Erythroblast (primary cell): ENCODE measurements around the gene ADARB2.

Experiments
- GATA1 ChIP-seq: IDR thresholded peaks from 2 replicates; pipeline ENCODE4 v1.6.1; 2011; ENCODE audit warnings: low read depth, mild to moderate bottlenecking, control low read depth, low read length, moderate library complexity
- POLR2A ChIP-seq: IDR thresholded peaks from 2 replicates; pipeline ENCODE4 v1.6.1; 2011; ENCODE audit warnings: mild to moderate bottlenecking, low read length

- no peak for TF ChIP-seq POLR2A
- TF ChIP-seq GATA1: no peak
Observed at GRCh38 chr10:1274701-1275544, 462.4 kb downstream of the ADARB2 start.
